Stimulated activated CD4-positive, alpha-beta T cell treated with anti-CD3 and anti-CD28 coated beads, Interleukin-2, amount 100 ng/mL, for 48 hours (primary cell): ENCODE results near the gene SORT1.
"Not testable (repeated sequence)": the region's sequence is repeated elsewhere in the genome, so short reads cannot be mapped to it uniquely, and the experiment has no call there.

Source experiments
- DNase-seq, 2 donors: peaks; one replicate each; pipeline ENCODE4 v3.0.0-alpha.2; 2020

Gene SORT1

DNA sequence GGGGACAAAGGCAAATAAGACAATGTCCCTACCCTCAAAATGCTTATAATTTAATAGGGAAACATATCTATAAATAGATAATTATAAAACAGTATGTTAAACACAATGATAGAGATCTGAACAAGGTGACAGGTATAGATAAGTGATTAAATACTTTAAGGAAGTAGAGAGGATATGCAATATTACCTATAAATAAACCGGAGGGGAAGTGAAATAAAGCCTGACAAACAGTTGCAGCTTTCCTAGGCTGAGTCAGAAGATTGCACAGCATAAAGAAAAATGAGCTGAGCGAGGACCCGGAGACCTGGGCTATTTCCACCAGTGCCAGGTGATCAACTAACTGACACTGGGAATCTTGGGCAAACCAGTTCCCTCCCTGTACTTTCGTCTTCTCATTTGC, 103.2 kb downstream of the SORT1 start:
- no peak for DNase-seq

- no peak for DNase-seq
Observed at GRCh38 chr1:109293026-109293425, 104.7 kb downstream of the SORT1 start.

- no peak for DNase-seq
Observed at GRCh38 chr1:109292364-109292763, 105.4 kb downstream of the SORT1 start.

- DNase-seq, result no peak
Observed at GRCh38 chr1:109290998-109291397, 106.7 kb downstream of the SORT1 start.

DNA sequence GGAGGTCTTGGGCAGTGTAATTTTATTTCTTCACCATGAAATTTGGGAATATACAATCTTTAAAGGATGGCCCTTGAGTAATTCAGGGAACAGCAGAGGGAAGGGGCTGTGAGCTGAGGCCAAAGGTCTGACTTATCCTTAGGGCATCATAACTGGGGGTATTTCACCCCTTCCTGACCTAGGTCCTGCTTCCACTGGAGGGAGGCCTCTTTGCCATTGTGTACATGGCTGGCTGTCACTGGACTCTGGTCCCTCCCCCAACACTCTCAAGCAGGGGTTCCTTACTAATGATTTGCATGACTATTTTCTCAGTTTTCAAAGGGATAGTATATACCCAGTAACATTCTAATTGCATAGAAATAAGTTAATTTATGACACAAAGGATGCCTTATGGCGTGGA, 107.6 kb downstream of the SORT1 start:
- DNase-seq, result no peak

- not testable (repeated sequence) for DNase-seq
Observed at GRCh38 chr1:109286762-109287161, 111.0 kb downstream of the SORT1 start.

DNA sequence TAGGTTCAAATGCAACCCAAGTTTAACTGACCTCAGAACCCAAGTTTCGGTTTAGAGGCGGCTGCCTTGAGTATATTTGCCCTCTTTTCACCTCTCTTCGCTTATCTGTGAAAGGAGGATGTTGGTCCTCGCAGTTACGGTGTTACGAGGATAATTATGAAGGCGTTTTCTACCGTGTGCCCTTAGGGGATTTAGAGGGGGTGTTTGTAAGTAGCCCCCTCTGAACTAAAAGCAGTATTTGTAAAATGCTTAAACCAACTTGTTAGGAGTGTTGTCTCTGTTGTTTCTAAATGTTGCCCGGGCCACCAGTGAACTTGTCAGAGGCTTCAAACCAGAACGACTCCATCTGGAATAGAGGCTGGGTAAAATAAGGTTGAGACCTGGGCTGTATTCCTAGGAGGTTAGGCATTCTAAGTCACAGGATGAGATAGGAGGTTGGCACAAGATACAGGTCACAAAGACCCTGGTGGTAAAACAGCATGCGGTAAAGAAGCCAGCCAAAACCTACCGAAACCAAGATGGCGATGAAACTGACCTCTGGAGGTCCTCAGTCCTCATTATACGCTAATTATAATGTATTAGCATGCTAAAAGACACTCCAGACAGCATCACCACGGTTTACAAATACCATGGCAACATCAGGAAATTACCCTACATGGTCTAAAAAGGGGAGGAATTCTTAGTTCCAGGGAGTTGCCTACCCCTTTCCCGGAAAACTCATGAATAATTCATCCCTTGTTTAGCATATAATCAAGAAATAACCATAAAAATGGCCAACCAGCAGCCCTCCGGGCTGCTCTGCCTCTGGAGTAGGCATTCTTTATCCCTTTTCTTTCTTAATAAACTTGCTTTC, 113.7 kb downstream of the SORT1 start:
- no peak for DNase-seq

GRCh38 chr1:109282952-109283747, 114.6 kb downstream of the SORT1 start, which contains the start of gene PSRC1:
PSRC1 (minus strand) TSS chr1:109283145.
- DNase-seq, result peak; percentile 80 to 89

- no peak for DNase-seq
Observed at GRCh38 chr1:109282497-109282951, 115.2 kb downstream of the SORT1 start.

- no peak for DNase-seq
Observed at GRCh38 chr1:109281680-109282496, 115.8 kb downstream of the SORT1 start.

GRCh38 chr1:109280862-109281261, 116.9 kb downstream of the SORT1 start:
- no peak for DNase-seq

DNA sequence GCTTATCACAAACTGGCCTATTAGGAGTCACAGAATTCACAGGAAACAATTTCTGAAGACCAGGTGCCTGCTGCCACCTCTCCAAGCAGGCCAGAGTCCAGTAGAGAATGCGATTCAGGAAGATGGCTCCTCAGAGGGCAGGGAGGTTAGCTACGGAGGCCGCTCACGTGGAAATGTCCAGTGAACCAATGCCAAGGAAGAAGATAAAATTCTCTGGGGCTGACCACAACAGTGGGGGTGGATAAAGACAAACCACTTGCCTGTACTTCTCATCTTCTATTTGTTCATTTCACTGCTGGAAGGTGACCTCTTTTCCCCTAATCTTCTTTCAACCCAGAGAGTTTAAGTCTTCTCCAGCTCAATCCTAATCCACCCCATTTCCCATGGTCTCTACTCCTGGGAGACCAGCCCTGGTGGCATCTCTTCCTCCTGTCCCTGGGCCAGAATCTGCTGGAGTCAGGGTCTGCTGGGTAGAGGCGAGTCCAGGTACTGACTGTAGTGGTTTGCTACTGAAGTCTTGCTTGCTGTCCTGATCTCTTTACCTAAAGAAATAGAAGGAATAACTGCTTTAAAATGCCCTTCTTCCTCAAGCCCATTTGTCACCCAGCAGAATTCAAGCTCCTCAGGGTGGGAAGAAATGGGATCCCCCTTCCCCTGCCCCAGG, 118.0 kb downstream of the SORT1 start:
- no peak for DNase-seq

- peak; percentile 66 to 67 for DNase-seq
Observed at GRCh38 chr1:109277434-109278204, 120.1 kb downstream of the SORT1 start.

DNA sequence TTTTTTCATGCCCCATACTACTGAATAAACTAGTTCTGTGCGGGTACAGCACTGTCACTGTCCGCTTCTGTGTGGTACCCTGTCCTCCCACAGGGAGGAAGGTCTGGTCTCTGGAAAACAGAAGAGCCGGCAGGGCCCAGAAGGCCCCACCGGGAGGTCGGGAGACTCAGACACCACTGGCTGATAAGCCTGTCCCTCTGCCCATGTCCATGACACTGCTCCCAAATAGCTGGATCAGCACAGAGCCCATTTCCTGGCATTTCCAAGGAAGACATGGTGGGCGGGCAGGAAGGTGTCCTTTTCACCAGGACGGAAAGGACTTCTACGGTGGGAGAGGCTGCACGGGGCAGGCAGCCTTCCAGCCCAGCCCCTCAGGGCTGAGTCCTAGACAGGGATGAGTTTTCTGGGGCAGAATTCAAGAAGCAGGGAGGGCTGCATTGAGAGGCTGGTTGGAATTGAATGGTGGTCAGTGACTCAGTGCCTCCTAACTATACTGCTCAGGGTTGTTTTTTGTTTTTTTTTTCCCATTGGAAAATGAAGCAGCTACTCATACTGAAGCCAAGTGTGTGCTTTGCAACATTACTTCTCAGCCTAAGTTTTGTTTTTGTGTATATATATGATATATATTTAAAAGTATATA, 121.9 kb downstream of the SORT1 start:
- DNase-seq, result no peak

DNA sequence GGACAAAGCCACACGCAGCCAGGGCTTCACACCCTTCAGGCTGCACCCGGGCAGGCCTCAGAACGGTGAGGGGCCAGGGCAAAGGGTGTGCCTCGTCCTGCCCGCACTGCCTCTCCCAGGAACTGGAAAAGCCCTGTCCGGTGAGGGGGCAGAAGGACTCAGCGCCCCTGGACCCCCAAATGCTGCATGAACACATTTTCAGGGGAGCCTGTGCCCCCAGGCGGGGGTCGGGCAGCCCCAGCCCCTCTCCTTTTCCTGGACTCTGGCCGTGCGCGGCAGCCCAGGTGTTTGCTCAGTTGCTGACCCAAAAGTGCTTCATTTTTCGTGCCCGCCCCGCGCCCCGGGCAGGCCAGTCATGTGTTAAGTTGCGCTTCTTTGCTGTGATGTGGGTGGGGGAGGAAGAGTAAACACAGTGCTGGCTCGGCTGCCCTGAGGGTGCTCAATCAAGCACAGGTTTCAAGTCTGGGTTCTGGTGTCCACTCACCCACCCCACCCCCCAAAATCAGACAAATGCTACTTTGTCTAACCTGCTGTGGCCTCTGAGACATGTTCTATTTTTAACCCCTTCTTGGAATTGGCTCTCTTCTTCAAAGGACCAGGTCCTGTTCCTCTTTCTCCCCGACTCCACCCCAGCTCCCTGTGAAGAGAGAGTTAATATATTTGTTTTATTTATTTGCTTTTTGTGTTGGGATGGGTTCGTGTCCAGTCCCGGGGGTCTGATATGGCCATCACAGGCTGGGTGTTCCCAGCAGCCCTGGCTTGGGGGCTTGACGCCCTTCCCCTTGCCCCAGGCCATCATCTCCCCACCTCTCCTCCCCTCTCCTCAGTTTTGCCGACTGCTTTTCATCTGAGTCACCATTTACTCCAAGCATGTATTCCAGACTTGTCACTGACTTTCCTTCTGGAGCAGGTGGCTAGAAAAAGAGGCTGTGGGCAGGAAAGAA, 122.9 kb downstream of the SORT1 start:
- no peak for DNase-seq

DNA sequence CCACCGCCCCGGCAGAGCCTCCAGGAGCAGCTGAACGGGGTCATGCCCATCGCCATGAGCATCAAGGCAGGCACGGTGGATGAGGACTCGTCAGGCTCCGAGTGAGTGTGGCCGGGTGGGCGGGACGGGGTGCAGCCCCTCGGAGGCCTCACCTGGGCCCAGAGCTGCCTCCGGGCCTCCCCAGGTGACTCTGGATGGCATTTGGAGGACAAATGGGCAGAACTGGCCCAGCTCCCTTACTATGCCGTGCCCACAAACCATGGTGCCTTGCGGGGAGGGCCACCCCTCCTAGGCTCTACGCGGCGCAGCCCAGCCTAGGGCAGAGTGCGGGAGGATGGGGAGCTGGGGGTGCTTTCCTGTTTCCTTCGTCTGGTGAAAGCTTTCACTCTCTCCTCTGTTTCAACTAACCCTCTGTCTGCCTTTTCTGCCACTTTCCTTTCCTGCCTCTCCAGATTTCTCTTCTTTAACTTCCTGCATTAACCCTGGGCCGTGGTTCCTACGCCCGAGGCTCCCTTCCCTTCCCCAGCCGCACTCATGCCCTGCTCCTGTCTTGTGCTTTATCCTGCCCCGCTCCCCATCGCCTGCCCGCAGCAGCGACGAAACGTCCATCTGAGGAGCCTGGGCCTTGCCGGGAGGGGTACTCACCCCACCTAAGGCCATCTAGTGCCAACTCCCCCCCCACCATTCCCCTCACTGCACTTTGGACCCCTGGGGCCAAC, 124.0 kb downstream of the SORT1 start:
- DNase-seq, result no peak

GRCh38 chr1:109272831-109273547, 124.7 kb downstream of the SORT1 start:
- DNase-seq, result no peak

DNA sequence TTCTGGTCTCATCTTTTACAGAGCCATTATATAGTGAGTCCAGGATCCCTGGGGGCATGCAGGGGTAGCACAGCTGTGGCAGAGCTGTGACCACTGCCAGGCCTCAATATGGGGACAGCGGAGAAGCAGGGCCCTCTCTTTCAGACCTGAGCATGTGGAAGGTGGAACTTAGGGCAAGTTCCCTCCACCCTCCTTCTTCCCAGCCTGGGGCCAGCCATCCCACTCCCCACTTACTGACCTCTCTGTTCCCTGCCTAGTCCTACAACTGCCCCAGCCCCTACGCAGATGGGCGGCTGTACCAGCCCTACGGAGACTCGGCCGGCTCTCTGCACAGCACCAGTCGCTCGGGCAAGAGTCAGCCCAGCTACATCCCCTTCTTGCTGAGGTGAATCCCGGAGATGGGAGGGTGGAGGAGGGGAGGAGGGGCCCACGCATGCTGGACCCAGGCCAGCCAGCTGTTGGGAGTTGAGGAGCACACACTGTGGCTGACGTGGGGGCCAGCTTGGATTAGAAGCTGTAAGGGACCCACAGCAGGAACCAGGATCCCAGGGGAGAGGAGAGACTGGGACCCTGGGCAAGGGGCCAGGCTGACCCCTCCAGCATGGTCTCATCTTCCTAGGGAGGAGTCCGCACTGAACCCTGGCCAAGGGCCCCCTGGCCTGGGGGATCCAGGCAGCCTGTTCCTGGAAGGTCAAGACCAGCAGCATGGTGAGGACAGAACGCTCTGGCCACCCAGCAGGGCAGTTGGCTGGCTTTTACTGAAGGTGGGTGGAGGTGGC, 125.5 kb downstream of the SORT1 start:
- no peak for DNase-seq
